SKM-1 treated with dmso at 0.1 percent for 144 hours (cell line): ENCODE data around the gene IFI27L2.

Source experiments
- DNase-seq: peaks from one replicate; lab custom pipeline; 2025; ENCODE audit not compliant: unreplicated experiment; lab: John Stamatoyannopoulos, UW

IFI27L2 gene

GRCh38 chr14:94153750-94154342 is 24.4 kb upstream of the IFI27L2 start:
- peak; percentile 35 for DNase-seq

- no peak for DNase-seq
These were observed 23.3 kb upstream of the IFI27L2 start for GRCh38 chr14:94152676-94153075.

GRCh38 chr14:94145902-94146527 is 16.6 kb upstream of the IFI27L2 start:
- DNase-seq = no peak

GRCh38 chr14:94144765-94145164 is 15.4 kb upstream of the IFI27L2 start:
- peak; percentile 12 for DNase-seq

GRCh38 chr14:94143711-94144110 is 14.3 kb upstream of the IFI27L2 start:
- no peak for DNase-seq

GRCh38 chr14:94143239-94143638 is 13.8 kb upstream of the IFI27L2 start:
- DNase-seq = no peak

- no peak for DNase-seq
These were observed 13.4 kb upstream of the IFI27L2 start for GRCh38 chr14:94142836-94143235.

GRCh38 chr14:94142247-94142646 is 12.8 kb upstream of the IFI27L2 start:
- DNase-seq = no peak

GRCh38 chr14:94139421-94139820 is 10.0 kb upstream of the IFI27L2 start:
- no peak for DNase-seq

- no peak for DNase-seq
These were observed 9.6 kb upstream of the IFI27L2 start for GRCh38 chr14:94139006-94139405.

GRCh38 chr14:94138251-94138650 is 8.8 kb upstream of the IFI27L2 start:
- DNase-seq = no peak

- DNase-seq = peak; percentile 30
These were observed 7.3 kb upstream of the IFI27L2 start for GRCh38 chr14:94136575-94137331.

GRCh38 chr14:94135476-94135875 is 6.1 kb upstream of the IFI27L2 start:
- DNase-seq = no peak

- DNase-seq = peak; percentile 26
These were observed 3.0 kb upstream of the IFI27L2 start for GRCh38 chr14:94132285-94132887.

- no peak for DNase-seq
These were observed 482 bp upstream of the IFI27L2 start for GRCh38 chr14:94129758-94130414.

- no peak for DNase-seq
These were observed 1.1 kb downstream of the IFI27L2 start for GRCh38 chr14:94128216-94128839.

- no peak for DNase-seq
These were observed 2.1 kb downstream of the IFI27L2 start for GRCh38 chr14:94127330-94127729.

- DNase-seq = no peak
These were observed 2.6 kb downstream of the IFI27L2 start for GRCh38 chr14:94126800-94127199.

- DNase-seq = no peak
These were observed 3.1 kb downstream of the IFI27L2 start for GRCh38 chr14:94126419-94126677.

GRCh38 chr14:94125659-94126418 is 3.6 kb downstream of the IFI27L2 start:
- DNase-seq = no peak
